Daoy (cell line): ENCODE measurements around the gene UBE2Q2. TPM values are rescaled to one million over a fixed set of nuclear protein-coding genes. Genes with fewer than 3 reads are reported as not detected.
A peak's percentile ranks its signal among the peaks of the same experiment; 100 is the strongest.
"Not testable (repeated sequence)": the region's sequence is repeated elsewhere in the genome, so short reads cannot be mapped to it uniquely, and the experiment has no call there.

Experiments used
- DNase-seq: peaks from one replicate; pipeline ENCODE4 v3.0.0-alpha.2; 2015; ENCODE audit warnings: low read depth
- total RNA-seq: library from RNA; depleted of rRNA; stranded (reverse); fragments of >200 nt; shearing (Covaris generic); gene quantifications from 2 replicates; pipeline ENCODE4 v1.2.3, GENCODE V29; 2014

UBE2Q2 gene
- total RNA-seq, 1 experiment from 2014 or later = 38.3 TPM

- DNase-seq = peak; percentile 34
These were observed 19.2 kb upstream of the UBE2Q2 start for GRCh38 chr15:75823860-75824613.

- no peak for DNase-seq
These were observed 15.6 kb upstream of the UBE2Q2 start for GRCh38 chr15:75827691-75828090.

GRCh38 chr15:75828429-75828828, 14.8 kb upstream of the UBE2Q2 start:
- DNase-seq = no peak

GRCh38 chr15:75830910-75831805, 12.1 kb upstream of the UBE2Q2 start:
- no peak for DNase-seq

- DNase-seq = no peak
These were observed 11.5 kb upstream of the UBE2Q2 start for GRCh38 chr15:75831806-75832102.

GRCh38 chr15:75832114-75832513, 11.1 kb upstream of the UBE2Q2 start:
- DNase-seq = no peak

GRCh38 chr15:75834021-75834420, 9.2 kb upstream of the UBE2Q2 start:
- no peak for DNase-seq

- DNase-seq = no peak
These were observed 7.0 kb upstream of the UBE2Q2 start for GRCh38 chr15:75835990-75836958.

- DNase-seq = peak; percentile 89
These were observed 6.3 kb upstream of the UBE2Q2 start for GRCh38 chr15:75836959-75837334.

- DNase-seq = peak; percentile 21
These were observed 2.6 kb upstream of the UBE2Q2 start for GRCh38 chr15:75840659-75841058.

- DNase-seq = no peak
These were observed 1.6 kb upstream of the UBE2Q2 start for GRCh38 chr15:75841626-75842025.

GRCh38 chr15:75843678-75844581, 683 bp downstream of the UBE2Q2 start:
- DNase-seq = peak; percentile 53

GRCh38 chr15:75844629-75845335, 1.5 kb downstream of the UBE2Q2 start:
- DNase-seq = no peak

- DNase-seq = no peak
These were observed 5.9 kb downstream of the UBE2Q2 start for GRCh38 chr15:75849167-75849566.

GRCh38 chr15:75850708-75851107, 7.5 kb downstream of the UBE2Q2 start:
- no peak for DNase-seq

GRCh38 chr15:75851566-75851965, 8.3 kb downstream of the UBE2Q2 start:
- not testable (repeated sequence) for DNase-seq

- no peak for DNase-seq
These were observed 14.6 kb downstream of the UBE2Q2 start for GRCh38 chr15:75857886-75858285.

GRCh38 chr15:75861750-75862402, 18.6 kb downstream of the UBE2Q2 start:
- DNase-seq = no peak

- no peak for DNase-seq
These were observed 19.5 kb downstream of the UBE2Q2 start for GRCh38 chr15:75862796-75863195.
